ENCODE results near the gene ADNP. TPM values are rescaled to one million over a fixed set of nuclear protein-coding genes. Genes with fewer than 3 reads are reported as not detected.

ADNP gene
- total and polyA plus RNA-seq, 2 experiments from 2014 or later = 23.2 to 50.8 TPM

GRCh38 chr20:50850721-50851286, 80.4 kb downstream of the ADNP start:
- no peaks in the 10 kb centered on the region for H3K36me3 ChIP-seq
- peak in 1 of 2 donors; percentile 40 for DNase-seq (ENCODE audit: low read depth in 1 of 2, low spot score in 1 of 2)
- no peak for TF ChIP-seq CTCF (IDR thresholded peaks at IDR 0.05; ENCODE audit: low read depth, low read length)
- no peak overlapping the region for H3K27ac ChIP-seq
- no peaks in the 10 kb centered on the region for H3K27me3 ChIP-seq
- H3K4me1 ChIP-seq (ENCODE audit: low read depth) = no peaks in the 10 kb centered on the region
- no peak overlapping the region for H3K4me3 ChIP-seq
- no peaks in the 10 kb centered on the region for H3K9me3 ChIP-seq (ENCODE audit: low read depth)

GRCh38 chr20:50848846-50849673, 82.2 kb downstream of the ADNP start:
- no peaks in the 10 kb centered on the region for H3K4me1 ChIP-seq (ENCODE audit: low read depth)
- H3K27me3 ChIP-seq = no peaks in the 10 kb centered on the region
- no peak for TF ChIP-seq CTCF (IDR thresholded peaks at IDR 0.05; ENCODE audit: low read depth, low read length)
- no peaks in the 10 kb centered on the region for H3K36me3 ChIP-seq
- H3K27ac ChIP-seq = no peak overlapping the region
- no peak for DNase-seq (ENCODE audit: low read depth in 1 of 2, low spot score in 1 of 2)
- no peak overlapping the region for H3K4me3 ChIP-seq
- H3K9me3 ChIP-seq (ENCODE audit: low read depth) = no peaks in the 10 kb centered on the region

- H3K27me3 ChIP-seq = no peaks in the 10 kb centered on the region
- H3K36me3 ChIP-seq = no peaks in the 10 kb centered on the region
- H3K27ac ChIP-seq = no peak overlapping the region
- H3K4me1 ChIP-seq (ENCODE audit: low read depth) = no peaks in the 10 kb centered on the region
- H3K9me3 ChIP-seq (ENCODE audit: low read depth) = no peaks in the 10 kb centered on the region
- H3K4me3 ChIP-seq = no peak overlapping the region
- TF ChIP-seq CTCF (IDR thresholded peaks at IDR 0.05; ENCODE audit: low read depth, low read length) = no peak
- peak in 1 of 2 donors; percentile 57 for DNase-seq (ENCODE audit: low read depth in 1 of 2, low spot score in 1 of 2)
Observed at GRCh38 chr20:50848341-50848808, 82.9 kb downstream of the ADNP start.

GRCh38 chr20:50845566-50846215, 85.5 kb downstream of the ADNP start:
- no peak for DNase-seq (ENCODE audit: low read depth in 1 of 2, low spot score in 1 of 2)

More at GRCh38 chr20:50845566-50846215, 85.5 kb downstream of the ADNP start:
- Histone ChIP-seq H3K36me3 (no peaks in the 10 kb centered on the region), H3K9me3 (ENCODE audit: low read depth) (no peaks in the 10 kb centered on the region), H3K4me1 (ENCODE audit: low read depth) (no peaks in the 10 kb centered on the region), H3K27me3 (no peaks in the 10 kb centered on the region), H3K4me3 (no peak overlapping the region), H3K27ac (no peak overlapping the region)
- TF ChIP-seq CTCF (IDR thresholded peaks at IDR 0.05; ENCODE audit: low read depth, low read length) = no peak

All from cardiac muscle cell (in vitro differentiated cells and primary cell).